Activated naive CD8-positive, alpha-beta T cell treated with anti-CD3 and anti-CD28 coated beads, Interleukin-2, amount 50 U/mL, for 24 hours (primary cell): ENCODE measurements around the gene SLC31A1.

Experiments
- ATAC-seq: fragments of 150-1000 bp; cut with Tn5 transposase; one replicate; pipeline ENCODE4 v1.10.0; 2021
- DNase-seq: peaks from one replicate; pipeline ENCODE4 v3.0.0; 2021
- H3K27ac Mint-ChIP-seq: one replicate; pipeline ENCODE4 v1.8.0; 2021; ENCODE audit warnings: mild to moderate bottlenecking, mixed read lengths
- H3K27me3 Mint-ChIP-seq: one replicate; pipeline ENCODE4 v1.8.0; 2021; ENCODE audit warnings: mixed read lengths
- H3K36me3 Mint-ChIP-seq: one replicate; pipeline ENCODE4 v1.8.0; 2021; ENCODE audit warnings: low read depth, mixed read lengths
- H3K4me1 Mint-ChIP-seq: one replicate; pipeline ENCODE4 v1.8.0; 2021; ENCODE audit warnings: mixed read lengths
- H3K4me3 Mint-ChIP-seq: one replicate; pipeline ENCODE4 v1.8.0; 2021; ENCODE audit warnings: mild to moderate bottlenecking, moderate library complexity, mixed read lengths
- H3K9me3 Mint-ChIP-seq: one replicate; pipeline ENCODE4 v1.8.0; 2021; ENCODE audit warnings: mixed read lengths

SLC31A1 gene

GRCh38 chr9:113205432-113205831 is 15.9 kb upstream of the SLC31A1 start:
- ATAC-seq (no peak), DNase-seq (no peak)
- H3K9me3 Mint-ChIP-seq: no peaks in the 10 kb centered on the region
- no peak overlapping the region for H3K4me3 Mint-ChIP-seq
- H3K27me3 Mint-ChIP-seq: no peaks in the 10 kb centered on the region
- H3K4me1 Mint-ChIP-seq: peaks cover 3% of the 10 kb centered on the region
- H3K27ac Mint-ChIP-seq: no peak overlapping the region
- H3K36me3 Mint-ChIP-seq: peaks cover 54% of the 10 kb centered on the region

- DNase-seq (no peak), ATAC-seq (no peak)
- Mint-ChIP-seq H3K4me1 (peaks cover 3% of the 10 kb centered on the region), H3K9me3 (no peaks in the 10 kb centered on the region), H3K27me3 (no peaks in the 10 kb centered on the region), H3K27ac (no peak overlapping the region), H3K4me3 (no peak overlapping the region), H3K36me3 (peaks cover 57% of the 10 kb centered on the region)
Measured at GRCh38 chr9:113205861-113206260, 15.5 kb upstream of the SLC31A1 start.

GRCh38 chr9:113210815-113211214 is 10.5 kb upstream of the SLC31A1 start:
- no peak overlapping the region for H3K4me3 Mint-ChIP-seq
- no peak overlapping the region for H3K27ac Mint-ChIP-seq
- H3K36me3 Mint-ChIP-seq: peaks cover 38% of the 10 kb centered on the region
- ATAC-seq (no peak), DNase-seq (no peak)
- H3K4me1 Mint-ChIP-seq: peaks cover 6% of the 10 kb centered on the region
- H3K9me3 Mint-ChIP-seq: no peaks in the 10 kb centered on the region
- H3K27me3 Mint-ChIP-seq: no peaks in the 10 kb centered on the region

- no peak for DNase-seq
- ATAC-seq: no peak
- peak overlapping the region; percentile 52 for H3K27ac Mint-ChIP-seq
- no peaks in the 10 kb centered on the region for H3K9me3 Mint-ChIP-seq
- H3K36me3 Mint-ChIP-seq: peaks cover 31% of the 10 kb centered on the region
- peaks cover 28% of the 10 kb centered on the region for H3K4me1 Mint-ChIP-seq
- H3K4me3 Mint-ChIP-seq: no peak overlapping the region
- H3K27me3 Mint-ChIP-seq: no peaks in the 10 kb centered on the region
Measured at GRCh38 chr9:113215132-113215531, 6.2 kb upstream of the SLC31A1 start.

GRCh38 chr9:113216406-113216805 is 4.9 kb upstream of the SLC31A1 start:
- Mint-ChIP-seq H3K27ac (no peak overlapping the region), H3K36me3 (peaks cover 27% of the 10 kb centered on the region)

GRCh38 chr9:113219186-113219936 is 2.0 kb upstream of the SLC31A1 start:
- H3K27me3 Mint-ChIP-seq: no peaks in the 10 kb centered on the region
- H3K9me3 Mint-ChIP-seq: no peaks in the 10 kb centered on the region
- ATAC-seq: no peak
- H3K36me3 Mint-ChIP-seq: peaks cover 16% of the 10 kb centered on the region
- H3K27ac Mint-ChIP-seq: peak overlapping the region; percentile 92
- peaks cover 50% of the 10 kb centered on the region for H3K4me1 Mint-ChIP-seq
- DNase-seq: no peak
- H3K4me3 Mint-ChIP-seq: peak overlapping the region; percentile 92

More at GRCh38 chr9:113216406-113216805, 4.9 kb upstream of the SLC31A1 start:
- no peaks in the 10 kb centered on the region for H3K9me3 Mint-ChIP-seq
- no peaks in the 10 kb centered on the region for H3K27me3 Mint-ChIP-seq
- H3K4me1 Mint-ChIP-seq: peaks cover 32% of the 10 kb centered on the region
- no peak for ATAC-seq
- no peak for DNase-seq
- no peak overlapping the region for H3K4me3 Mint-ChIP-seq

- ATAC-seq (peak; percentile 70), DNase-seq (peak; percentile 14)
- Mint-ChIP-seq H3K9me3 (no peaks in the 10 kb centered on the region), H3K27ac (peak overlapping the region; percentile 92), H3K4me1 (peaks cover 50% of the 10 kb centered on the region), H3K27me3 (no peaks in the 10 kb centered on the region), H3K4me3 (peak overlapping the region; percentile 92), H3K36me3 (peaks cover 21% of the 10 kb centered on the region)
Measured at GRCh38 chr9:113219969-113220368, 1.4 kb upstream of the SLC31A1 start.

GRCh38 chr9:113220467-113221002 is 809 bp upstream of the SLC31A1 start:
- H3K36me3 Mint-ChIP-seq: peaks cover 20% of the 10 kb centered on the region
- ATAC-seq (no peak), DNase-seq (no peak)

GRCh38 chr9:113221800-113222481 is 597 bp downstream of the SLC31A1 start:
- peaks cover 43% of the 10 kb centered on the region for H3K4me1 Mint-ChIP-seq

More at GRCh38 chr9:113220467-113221002, 809 bp upstream of the SLC31A1 start:
- Mint-ChIP-seq H3K27me3 (no peaks in the 10 kb centered on the region), H3K4me1 (peaks cover 47% of the 10 kb centered on the region), H3K9me3 (no peaks in the 10 kb centered on the region), H3K4me3 (peak overlapping the region; percentile 92), H3K27ac (peak overlapping the region; percentile 92)

GRCh38 chr9:113222482-113222841 is 1.1 kb downstream of the SLC31A1 start:
- Mint-ChIP-seq H3K27ac (no peak overlapping the region), H3K4me1 (peaks cover 43% of the 10 kb centered on the region), H3K4me3 (peak overlapping the region; percentile 92), H3K27me3 (no peaks in the 10 kb centered on the region), H3K36me3 (peaks cover 13% of the 10 kb centered on the region), H3K9me3 (no peaks in the 10 kb centered on the region)
- DNase-seq (no peak), ATAC-seq (no peak)

More at GRCh38 chr9:113221800-113222481, 597 bp downstream of the SLC31A1 start:
- no peak for DNase-seq
- H3K27me3 Mint-ChIP-seq: no peaks in the 10 kb centered on the region
- ATAC-seq: no peak
- peak overlapping the region; percentile 92 for H3K4me3 Mint-ChIP-seq
- H3K27ac Mint-ChIP-seq: peak overlapping the region; percentile 92
- H3K36me3 Mint-ChIP-seq: peaks cover 13% of the 10 kb centered on the region
- no peaks in the 10 kb centered on the region for H3K9me3 Mint-ChIP-seq

- ATAC-seq (no peak), DNase-seq (no peak)
- peaks cover 39% of the 10 kb centered on the region for H3K4me1 Mint-ChIP-seq
- H3K36me3 Mint-ChIP-seq: peaks cover 11% of the 10 kb centered on the region
- no peak overlapping the region for H3K4me3 Mint-ChIP-seq
- H3K27me3 Mint-ChIP-seq: no peaks in the 10 kb centered on the region
- H3K9me3 Mint-ChIP-seq: no peaks in the 10 kb centered on the region
- H3K27ac Mint-ChIP-seq: no peak overlapping the region
Measured at GRCh38 chr9:113223963-113224362, 2.6 kb downstream of the SLC31A1 start.

GRCh38 chr9:113227436-113227835 is 6.1 kb downstream of the SLC31A1 start:
- Mint-ChIP-seq H3K4me3 (no peak overlapping the region), H3K27ac (no peak overlapping the region), H3K9me3 (no peaks in the 10 kb centered on the region), H3K27me3 (no peaks in the 10 kb centered on the region), H3K36me3 (peaks cover 7% of the 10 kb centered on the region), H3K4me1 (peaks cover 22% of the 10 kb centered on the region)
- no peak for DNase-seq
- no peak for ATAC-seq

- no peak for ATAC-seq
- Mint-ChIP-seq H3K4me1 (peaks cover 22% of the 10 kb centered on the region), H3K27ac (no peak overlapping the region), H3K9me3 (no peaks in the 10 kb centered on the region), H3K36me3 (peaks cover 7% of the 10 kb centered on the region), H3K4me3 (no peak overlapping the region), H3K27me3 (no peaks in the 10 kb centered on the region)
- no peak for DNase-seq
Measured at GRCh38 chr9:113228130-113228665, 6.9 kb downstream of the SLC31A1 start.

- no peaks in the 10 kb centered on the region for H3K36me3 Mint-ChIP-seq
- no peaks in the 10 kb centered on the region for H3K27me3 Mint-ChIP-seq
- no peak overlapping the region for H3K4me3 Mint-ChIP-seq
- DNase-seq: no peak
- ATAC-seq: no peak
- H3K4me1 Mint-ChIP-seq: peaks cover 20% of the 10 kb centered on the region
- no peak overlapping the region for H3K27ac Mint-ChIP-seq
- no peaks in the 10 kb centered on the region for H3K9me3 Mint-ChIP-seq
Measured at GRCh38 chr9:113231701-113232100, 10.4 kb downstream of the SLC31A1 start.
